DOHH2 (cell line): ENCODE results near the gene KRTAP17-1.

Experiments used
- CTCF ChIP-seq: fragments of 200-600 bp; sonication (generic); IDR thresholded peaks from one replicate; pipeline ENCODE4 v1.5.1; 2014; ENCODE audit warnings: antibody characterized with exemption, mild to moderate bottlenecking, low read depth, low read length; ENCODE audit not compliant: poor library complexity, severe bottlenecking
- EZH2phosphoT487 ChIP-seq: fragments of 200-600 bp; sonication (generic); IDR thresholded peaks from 2 replicates; pipeline ENCODE4 v1.6.1; 2017; ENCODE audit warnings: borderline replicate concordance, mild to moderate bottlenecking, antibody characterized with exemption, low read length, moderate library complexity, mixed read lengths

GRCh38 chr17:41287050-41287449 is 28.5 kb downstream of the KRTAP17-1 start:
- TF ChIP-seq CTCF (no peak), EZH2phosphoT487 (no peak)
